KMS-11 (cell line): Measurements from ENCODE around the gene PCDH19.

Source experiments
- H2AFZ ChIP-seq: fragments of 200-600 bp; sonication (generic); 2 replicates; pipeline ENCODE4 v1.6.1; 2016; ENCODE audit warnings: antibody characterized with exemption, mixed run types, low read depth
- H3K27ac ChIP-seq: fragments of 200-600 bp; sonication (generic); 2 replicates; pipeline ENCODE4 v1.6.1; 2016; ENCODE audit warnings: mild to moderate bottlenecking, mixed run types
- H3K27me3 ChIP-seq: fragments of 200-600 bp; sonication (generic); 2 replicates; pipeline ENCODE4 v1.6.1; 2017; ENCODE audit warnings: mild to moderate bottlenecking, low read depth, mixed run types, moderate library complexity; ENCODE audit not compliant: insufficient read depth
- H3K36me3 ChIP-seq: fragments of 200-600 bp; sonication (generic); 2 replicates; pipeline ENCODE4 v1.6.1; 2017; ENCODE audit warnings: mild to moderate bottlenecking, mixed run types; ENCODE audit not compliant: insufficient read depth
- H3K4me1 ChIP-seq: fragments of 200-600 bp; sonication (generic); 2 replicates; pipeline ENCODE4 v1.6.1; 2016; ENCODE audit warnings: mild to moderate bottlenecking, low read depth, mixed run types; ENCODE audit not compliant: poor library complexity, severe bottlenecking
- H3K4me2 ChIP-seq: fragments of 200-600 bp; sonication (generic); 2 replicates; pipeline ENCODE4 v1.7.0; 2016; ENCODE audit warnings: mild to moderate bottlenecking, mixed run types
- H3K4me3 ChIP-seq: fragments of 200-600 bp; sonication (generic); IDR thresholded peaks from 2 replicates; pipeline ENCODE4 v1.6.1; 2017; ENCODE audit warnings: low read depth, low read length, mixed read lengths; ENCODE audit not compliant: insufficient read depth
- H3K79me2 ChIP-seq: fragments of 200-600 bp; sonication (generic); 2 replicates; pipeline ENCODE4 v1.6.1; 2016; ENCODE audit warnings: low read depth, mixed run types; ENCODE audit not compliant: insufficient read depth
- H3K9ac ChIP-seq: fragments of 200-600 bp; sonication (generic); 2 replicates; pipeline ENCODE4 v1.6.1; 2016; ENCODE audit warnings: mild to moderate bottlenecking, mixed run types
- H4K20me1 ChIP-seq: fragments of 200-600 bp; sonication (generic); 2 replicates; pipeline ENCODE4 v1.6.1; 2016; ENCODE audit warnings: mild to moderate bottlenecking, mixed run types; ENCODE audit not compliant: insufficient read depth
- TF ChIP-seq, protein P1 (sequence below): fragments of 200-600 bp; sonication (generic); conservative IDR thresholded peaks from 2 replicates; pipeline ENCODE4 v1.6.1; 2017; ENCODE audit warnings: low read depth, mild to moderate bottlenecking, antibody characterized with exemption, low read length, moderate library complexity, mixed read lengths

PCDH19 gene

DNA sequence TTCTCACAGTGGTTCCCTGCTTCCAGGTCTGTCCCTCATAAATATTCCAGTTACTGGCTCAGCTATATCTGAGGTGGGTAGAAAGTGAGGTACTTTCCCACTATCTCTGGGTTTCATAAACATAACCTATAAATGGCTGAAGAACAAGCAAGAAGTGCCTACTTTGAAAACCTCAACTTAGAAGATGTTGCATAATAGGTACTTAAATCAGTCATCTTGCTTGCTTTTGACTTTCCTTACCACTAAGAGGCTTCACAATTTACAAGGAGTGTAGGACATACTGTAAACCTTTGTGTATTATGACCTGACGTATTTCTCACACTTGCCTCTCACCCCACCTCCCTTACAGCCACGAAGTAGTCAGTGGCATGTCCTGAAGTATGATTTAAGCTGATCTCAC is 145.9 kb downstream of the PCDH19 start:
- H3K36me3 ChIP-seq = no peaks in the 10 kb centered on the region
- TF ChIP-seq, protein P1, sequence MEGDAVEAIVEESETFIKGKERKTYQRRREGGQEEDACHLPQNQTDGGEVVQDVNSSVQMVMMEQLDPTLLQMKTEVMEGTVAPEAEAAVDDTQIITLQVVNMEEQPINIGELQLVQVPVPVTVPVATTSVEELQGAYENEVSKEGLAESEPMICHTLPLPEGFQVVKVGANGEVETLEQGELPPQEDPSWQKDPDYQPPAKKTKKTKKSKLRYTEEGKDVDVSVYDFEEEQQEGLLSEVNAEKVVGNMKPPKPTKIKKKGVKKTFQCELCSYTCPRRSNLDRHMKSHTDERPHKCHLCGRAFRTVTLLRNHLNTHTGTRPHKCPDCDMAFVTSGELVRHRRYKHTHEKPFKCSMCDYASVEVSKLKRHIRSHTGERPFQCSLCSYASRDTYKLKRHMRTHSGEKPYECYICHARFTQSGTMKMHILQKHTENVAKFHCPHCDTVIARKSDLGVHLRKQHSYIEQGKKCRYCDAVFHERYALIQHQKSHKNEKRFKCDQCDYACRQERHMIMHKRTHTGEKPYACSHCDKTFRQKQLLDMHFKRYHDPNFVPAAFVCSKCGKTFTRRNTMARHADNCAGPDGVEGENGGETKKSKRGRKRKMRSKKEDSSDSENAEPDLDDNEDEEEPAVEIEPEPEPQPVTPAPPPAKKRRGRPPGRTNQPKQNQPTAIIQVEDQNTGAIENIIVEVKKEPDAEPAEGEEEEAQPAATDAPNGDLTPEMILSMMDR = no peak

GRCh38 chrX:100263650-100264049 is 146.4 kb downstream of the PCDH19 start:
- Histone ChIP-seq H3K27me3 (no peaks in the 10 kb centered on the region), H3K79me2 (no peaks in the 10 kb centered on the region), H3K4me3 (no peak overlapping the region), H3K4me2 (peak overlapping the region; percentile 21; the same call in 1 of the 2 replicates), H3K4me1 (peaks cover 19% of the 10 kb centered on the region), H3K36me3 (no peaks in the 10 kb centered on the region), H3K27ac (no peak overlapping the region), H4K20me1 (no peaks in the 10 kb centered on the region), H2AFZ (no peak overlapping the region), H3K9ac (no peak overlapping the region)
- TF ChIP-seq, protein P1 = no peak

More for the DNA sequence above, 145.9 kb downstream of the PCDH19 start:
- no peaks in the 10 kb centered on the region for H3K27me3 ChIP-seq
- no peaks in the 10 kb centered on the region for H4K20me1 ChIP-seq
- H2AFZ ChIP-seq = no peak overlapping the region; the same call in 1 of the 2 replicates
- H3K4me1 ChIP-seq = peaks cover 19% of the 10 kb centered on the region
- peak overlapping the region; percentile 21; the same call in 1 of the 2 replicates for H3K4me2 ChIP-seq
- no peak overlapping the region for H3K4me3 ChIP-seq
- no peak overlapping the region for H3K9ac ChIP-seq
- H3K79me2 ChIP-seq = no peaks in the 10 kb centered on the region
- no peak overlapping the region for H3K27ac ChIP-seq

DNA sequence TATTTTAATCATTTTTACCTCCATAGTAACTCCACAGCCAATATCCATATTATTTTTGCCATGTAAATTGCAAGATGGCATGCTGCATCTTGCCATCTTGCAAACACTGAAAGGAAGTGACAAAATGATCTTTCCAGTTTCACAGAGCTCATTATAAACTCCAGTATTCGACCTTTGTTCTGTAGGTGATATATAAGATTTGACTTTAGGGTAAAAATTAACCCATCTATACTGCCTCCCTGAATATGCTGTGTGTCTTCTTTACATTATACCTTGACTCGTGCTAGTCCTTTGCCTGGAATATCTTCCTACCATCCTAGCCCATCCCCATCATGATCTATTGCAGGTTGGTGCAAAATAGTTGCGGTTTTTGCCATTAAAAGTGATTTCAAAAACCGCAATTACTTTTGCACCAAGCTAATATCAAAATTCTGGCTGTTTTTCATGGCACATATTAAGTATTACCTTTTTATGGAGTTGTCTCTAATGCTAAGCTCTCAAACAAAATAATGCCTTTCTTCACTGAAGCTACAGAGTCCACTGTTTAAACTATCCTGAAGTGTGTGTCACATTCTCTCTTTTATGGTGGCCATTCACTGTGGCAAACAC is 161.1 kb downstream of the PCDH19 start:
- no peak overlapping the region for H3K4me3 ChIP-seq
- H3K27me3 ChIP-seq = no peaks in the 10 kb centered on the region
- H4K20me1 ChIP-seq = no peaks in the 10 kb centered on the region
- H3K4me2 ChIP-seq = no peak overlapping the region
- no peaks in the 10 kb centered on the region for H3K4me1 ChIP-seq
- TF ChIP-seq, protein P1 = no peak
- no peaks in the 10 kb centered on the region for H3K79me2 ChIP-seq
- no peak overlapping the region for H2AFZ ChIP-seq
- no peak overlapping the region for H3K27ac ChIP-seq
- H3K9ac ChIP-seq = no peak overlapping the region
- no peaks in the 10 kb centered on the region for H3K36me3 ChIP-seq

DNA sequence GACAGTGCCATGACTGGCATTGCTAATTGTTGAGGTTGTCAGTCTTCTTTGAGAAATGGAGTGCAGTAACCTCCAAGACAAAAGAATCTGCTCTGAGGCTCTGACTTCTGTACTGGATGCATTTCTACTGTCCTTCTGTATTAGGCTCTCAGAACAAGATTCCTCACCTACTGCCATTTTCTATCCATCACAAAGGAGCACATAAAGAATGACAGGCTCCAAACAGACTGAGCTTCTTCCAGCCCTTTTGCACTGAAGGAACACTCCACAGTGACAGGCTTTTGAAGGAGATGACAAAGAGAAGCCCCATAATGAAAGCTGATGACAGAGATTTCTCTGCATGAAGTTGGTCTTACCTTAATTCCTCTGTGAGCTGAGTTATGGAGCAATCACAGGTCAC is 162.2 kb downstream of the PCDH19 start:
- TF ChIP-seq, protein P1 = no peak
- no peak overlapping the region for H3K4me3 ChIP-seq
- H3K27ac ChIP-seq = no peak overlapping the region
- no peaks in the 10 kb centered on the region for H3K79me2 ChIP-seq
- no peaks in the 10 kb centered on the region for H4K20me1 ChIP-seq
- no peaks in the 10 kb centered on the region for H3K36me3 ChIP-seq
- no peak overlapping the region for H2AFZ ChIP-seq
- H3K4me2 ChIP-seq = no peak overlapping the region
- H3K27me3 ChIP-seq = no peaks in the 10 kb centered on the region
- no peak overlapping the region for H3K9ac ChIP-seq
- no peaks in the 10 kb centered on the region for H3K4me1 ChIP-seq
